GM23338 (cell line): Measurements from ENCODE around the gene MKNK2.

Experiments
- CREB1 ChIP-seq: fragments of 250-450 bp; sonication (Bioruptor Pico); IDR thresholded peaks from 2 replicates; pipeline ENCODE4 v1.5.0; 2020; ENCODE audit warnings: low read depth, mild to moderate bottlenecking, moderate library complexity
- CTCF ChIP-seq, 2 experiments: fragments of 200-600 bp in 1 of 2; sonication (generic) in 1 of 2; conservative IDR thresholded peaks; 2 replicates each; pipeline versions ENCODE4 v1.5.1 to v1.6.1; 2016 to 2017; ENCODE audit warnings: antibody characterized with exemption in 2 of 2, low read depth in 2 of 2, mild to moderate bottlenecking in 2 of 2, moderate library complexity in 1 of 2
- ETS1 ChIP-seq: IDR thresholded peaks from 2 replicates; pipeline ENCODE4 v1.6.1; 2016; ENCODE audit warnings: antibody characterized with exemption
- EZH2 ChIP-seq: fragments of 200-600 bp; sonication (generic); IDR thresholded peaks from one replicate; pipeline ENCODE4 v1.8.0; 2017; ENCODE audit warnings: antibody characterized with exemption, mild to moderate bottlenecking, low read depth; ENCODE audit not compliant: unreplicated experiment
- EZH2phosphoT487 ChIP-seq: fragments of 200-600 bp; sonication (generic); IDR thresholded peaks from one replicate; pipeline ENCODE4 v1.8.1; 2018; ENCODE audit warnings: antibody characterized with exemption; ENCODE audit not compliant: unreplicated experiment
- JUNB ChIP-seq: IDR thresholded peaks from one replicate; pipeline ENCODE4 v1.6.1; 2016; ENCODE audit warnings: antibody characterized with exemption; ENCODE audit not compliant: unreplicated experiment
- NANOG ChIP-seq: IDR thresholded peaks from 2 replicates; pipeline ENCODE4 v1.6.1; 2016; ENCODE audit warnings: antibody characterized with exemption, borderline replicate concordance
- POLR2AphosphoS5 ChIP-seq: IDR thresholded peaks from 2 replicates; pipeline ENCODE4 v1.6.1; 2016; ENCODE audit warnings: antibody characterized with exemption, low read depth
- REST ChIP-seq: IDR thresholded peaks from one replicate; pipeline ENCODE4 v1.6.1; 2018; ENCODE audit warnings: antibody characterized with exemption; ENCODE audit not compliant: unreplicated experiment
- STAT1 ChIP-seq: IDR thresholded peaks from one replicate; pipeline ENCODE4 v1.6.1; 2016; ENCODE audit warnings: antibody characterized with exemption; ENCODE audit not compliant: unreplicated experiment
- ZNF114 ChIP-seq: fragments of 250-450 bp; sonication (Bioruptor Pico); IDR thresholded peaks from 2 replicates; pipeline ENCODE4 v1.5.0; 2020; ENCODE audit warnings: mild to moderate bottlenecking, moderate library complexity
- ZNF462 ChIP-seq: fragments of 250-450 bp; sonication (Bioruptor Pico); IDR thresholded peaks from 2 replicates; pipeline ENCODE4 v1.5.0; 2020; ENCODE audit warnings: mild to moderate bottlenecking, moderate library complexity

- TF ChIP-seq EZH2 (no peak), ETS1 (no peak), POLR2AphosphoS5 (no peak), CTCF (conservative IDR thresholded peaks at IDR 0.05; ENCODE audit: low read depth in 2 of 2) (no peak), CREB1 (CRISPR knock-in tag) (no peak), NANOG (no peak), EZH2phosphoT487 (no peak), ZNF114 (no peak), REST (no peak), STAT1 (no peak), ZNF462 (CRISPR knock-in tag) (no peak), JUNB (no peak)
Measured at GRCh38 chr19:2077398-2077797, 26.4 kb upstream of the MKNK2 start.
